ENCODE data around the gene FZD7. TPM values are rescaled to one million over a fixed set of nuclear protein-coding genes. Genes with fewer than 3 reads are reported as not detected.

FZD7 gene
- total and polyA plus RNA-seq, 2 experiments from 2014 or later = 15.4 to 31.2 TPM

GRCh38 chr2:202030691-202031090, 3.0 kb upstream of the FZD7 start:
- no peak overlapping the region for H3K4me2 ChIP-seq
- H2AFZ ChIP-seq = no peak overlapping the region
- H3K9me3 ChIP-seq (ENCODE audit: low read depth) = no peaks in the 10 kb centered on the region
- no peaks in the 10 kb centered on the region for H3K27me3 ChIP-seq
- H3K27ac ChIP-seq = no peak overlapping the region
- TF ChIP-seq EZH2phosphoT487 (IDR thresholded peaks at IDR 0.05; ENCODE audit: low read depth, severe bottlenecking, unreplicated experiment) (no peak), CTCF (IDR thresholded peaks at IDR 0.05; ENCODE audit: poor library complexity) (no peak)
- H3K4me1 ChIP-seq (ENCODE audit: insufficient read depth) = peaks cover 3% of the 10 kb centered on the region
- peaks cover 13% of the 10 kb centered on the region for H4K20me1 ChIP-seq (ENCODE audit: insufficient read depth, poor library complexity, severe bottlenecking)
- WGBS (ENCODE audit: low lambda C conversion rate, missing lambda C conversion rate) = 84% methylated on average over 4 of the region's 4 CpGs
- no peaks in the 10 kb centered on the region for H3K9me2 ChIP-seq (replicated peaks; ENCODE audit: insufficient read depth)
- peaks cover 12% of the 10 kb centered on the region for H3K79me2 ChIP-seq
- DNase-seq (ENCODE audit: low spot score) = no peak
- no peaks in the 10 kb centered on the region for H3K36me3 ChIP-seq (replicated peaks; ENCODE audit: insufficient read depth, low read depth)
- no peak overlapping the region for H3K4me3 ChIP-seq

- Histone ChIP-seq H3K36me3 (replicated peaks; ENCODE audit: insufficient read depth, low read depth) (no peaks in the 10 kb centered on the region), H3K9me3 (ENCODE audit: low read depth) (no peaks in the 10 kb centered on the region), H3K4me1 (ENCODE audit: insufficient read depth) (peaks cover 3% of the 10 kb centered on the region), H3K9me2 (replicated peaks; ENCODE audit: insufficient read depth) (no peaks in the 10 kb centered on the region), H4K20me1 (ENCODE audit: insufficient read depth, poor library complexity, severe bottlenecking) (peaks cover 20% of the 10 kb centered on the region), H3K27ac (peak overlapping the region; percentile 98), H2AFZ (no peak overlapping the region), H3K4me3 (no peak overlapping the region), H3K79me2 (peaks cover 19% of the 10 kb centered on the region), H3K27me3 (no peaks in the 10 kb centered on the region), H3K4me2 (peak overlapping the region; percentile 89)
- no peak for TF ChIP-seq EZH2phosphoT487 (IDR thresholded peaks at IDR 0.05; ENCODE audit: low read depth, severe bottlenecking, unreplicated experiment)
- no peak for TF ChIP-seq CTCF (IDR thresholded peaks at IDR 0.05; ENCODE audit: poor library complexity)
- TF ChIP-seq EZH2 (IDR thresholded peaks at IDR 0.05; ENCODE audit: borderline replicate concordance) = no peak
- no peak for DNase-seq (ENCODE audit: low spot score)
- 35% methylated on average over 4 of the region's 4 CpGs for WGBS (ENCODE audit: low lambda C conversion rate, missing lambda C conversion rate)
These were observed 2.3 kb upstream of the FZD7 start for GRCh38 chr2:202031246-202031951.

- TF ChIP-seq CTCF (IDR thresholded peaks at IDR 0.05; ENCODE audit: poor library complexity) (no peak), EZH2phosphoT487 (IDR thresholded peaks at IDR 0.05; ENCODE audit: low read depth, severe bottlenecking, unreplicated experiment) (no peak), EZH2 (IDR thresholded peaks at IDR 0.05; ENCODE audit: borderline replicate concordance) (no peak)
- peak overlapping the region; percentile 89 for H3K4me2 ChIP-seq
- under 1% methylated on average over 40 of the region's 42 CpGs for WGBS (ENCODE audit: low lambda C conversion rate, missing lambda C conversion rate)
- peak overlapping the region; percentile 98 for H3K27ac ChIP-seq
- DNase-seq (ENCODE audit: low spot score) = peak; percentile 84
- no peaks in the 10 kb centered on the region for H3K27me3 ChIP-seq
- H2AFZ ChIP-seq = peak overlapping the region; percentile 79
- H4K20me1 ChIP-seq (ENCODE audit: insufficient read depth, poor library complexity, severe bottlenecking) = peaks cover 27% of the 10 kb centered on the region
- no peaks in the 10 kb centered on the region for H3K9me2 ChIP-seq (replicated peaks; ENCODE audit: insufficient read depth)
- H3K9me3 ChIP-seq (ENCODE audit: low read depth) = no peaks in the 10 kb centered on the region
- H3K36me3 ChIP-seq (replicated peaks; ENCODE audit: insufficient read depth, low read depth) = no peaks in the 10 kb centered on the region
- H3K4me3 ChIP-seq = peak overlapping the region; percentile 71
- H3K4me1 ChIP-seq (ENCODE audit: insufficient read depth) = no peaks in the 10 kb centered on the region
- H3K79me2 ChIP-seq = peaks cover 34% of the 10 kb centered on the region
These were observed 774 bp upstream of the FZD7 start for GRCh38 chr2:202032846-202033316.
